K562 (cell line): ENCODE measurements around the gene PDPK1. TPM values are rescaled to one million over a fixed set of nuclear protein-coding genes. Genes with fewer than 3 reads are reported as not detected.
"Not testable (repeated sequence)": the region's sequence is repeated elsewhere in the genome, so short reads cannot be mapped to it uniquely, and the experiment has no call there.

Source experiments
- ATAC-seq: fragments of 200-7000 bp; cut with Tn5 transposase; 3 replicates; pipeline ENCODE4 v1.9.1; 2020; ENCODE audit warnings: moderate library complexity
- BruUV-seq: library from RNA; stranded (reverse); fragments of 400-500 nt; replicated peaks from 2 replicates; lab custom pipeline; 2021; lab: Mats Ljungman, UMichigan
- CTCF ChIA-PET: fragments of 300-600 bp; formaldehyde crosslinking; extraction: SDS; loops from one replicate; lab custom pipeline; 2021; ENCODE audit warnings: low intra/inter-chr PET ratio; lab: Yijun Ruan, JAX
- POLR2A ChIA-PET: fragments of 300-600, 350-650 bp; sonication (Branson Sonifier 250); formaldehyde crosslinking; extraction: SDS; loops from one replicate; lab custom pipeline; 2021; ENCODE audit warnings: antibody characterized with exemption, inconsistent platforms; lab: Yijun Ruan, JAX
- DNase-seq, 4 experiments: peaks; one replicate each; pipeline versions ENCODE4 v3.0.0 to v3.0.0-alpha.2; 2011 to 2018; ENCODE audit warnings: low spot score in 3 of 4, mixed read lengths in 3 of 4; ENCODE audit errors: extremely low read depth in 1 of 4
- FAIRE-seq: peaks from 2 replicates; lab custom pipeline; 2011; peaks lifted over from hg19 to GRCh38; lab: Jason Lieb, UNC
- H2AFZ ChIP-seq: 2 replicates; pipeline ENCODE4 v1.6.0; 2011; ENCODE audit warnings: low read depth, low read length, control low read depth, inconsistent platforms
- H3K27ac ChIP-seq: fragments of 200-600 bp; 3 replicates; pipeline ENCODE4 v1.8.0; 2011; ENCODE audit warnings: low read depth, mild to moderate bottlenecking, control low read depth, inconsistent platforms, low read length, moderate library complexity, mixed read lengths; ENCODE audit errors: extremely low read depth
- H3K27me3 ChIP-seq, 2 experiments: fragments of 300-600 bp in 1 of 2; 2 replicates in 1 of 2; 3 replicates in 1 of 2; pipeline versions ENCODE4 v1.6.0 to v1.8.0; 2011; ENCODE audit warnings: inconsistent platforms in 2 of 2, low read length in 2 of 2, mild to moderate bottlenecking in 1 of 2, mixed read lengths in 1 of 2, moderate library complexity in 1 of 2; ENCODE audit not compliant: control insufficient read depth in 2 of 2, insufficient read depth in 2 of 2
- H3K36me3 ChIP-seq: fragments of 300-600 bp; 3 replicates; pipeline ENCODE4 v1.8.0; 2011; ENCODE audit warnings: mild to moderate bottlenecking, low read length, inconsistent platforms; ENCODE audit not compliant: control insufficient read depth, insufficient read depth
- H3K4me1 ChIP-seq, 2 experiments: fragments of 200-600 bp in 1 of 2; replicated peaks in 1 of 2; 2 replicates in 1 of 2; 3 replicates in 1 of 2; pipeline versions ENCODE4 v1.5.1 to v1.8.0; 2011; ENCODE audit warnings: inconsistent platforms in 2 of 2, low read length in 2 of 2, mild to moderate bottlenecking in 1 of 2, mixed read lengths in 1 of 2, moderate library complexity in 1 of 2; ENCODE audit not compliant: control insufficient read depth in 2 of 2, insufficient read depth in 2 of 2
- H3K4me2 ChIP-seq: 2 replicates; pipeline ENCODE4 v1.6.1; 2011; ENCODE audit warnings: low read length, control low read depth, inconsistent platforms, mixed read lengths; ENCODE audit not compliant: insufficient read depth
- H3K4me3 ChIP-seq: fragments of 200-600 bp; sonication (generic), shearing (Covaris generic); 2 replicates; pipeline ENCODE4 v1.5.1; 2016; ENCODE audit warnings: control low read depth, inconsistent platforms
- H3K79me2 ChIP-seq: fragments of 200-600 bp; 3 replicates; pipeline ENCODE4 v1.8.0; 2011; ENCODE audit warnings: low read length, inconsistent platforms; ENCODE audit not compliant: control insufficient read depth, insufficient read depth
- H3K9ac ChIP-seq, 2 experiments: 2 replicates each; pipeline versions ENCODE4 v1.6.0 to v1.6.1; 2011; ENCODE audit warnings: low read depth in 2 of 2, low read length in 2 of 2, control low read depth in 1 of 2, inconsistent platforms in 1 of 2, mild to moderate bottlenecking in 1 of 2, mixed read lengths in 1 of 2; ENCODE audit not compliant: insufficient read depth in 1 of 2
- H3K9me1 ChIP-seq: one replicate; pipeline ENCODE4 v1.6.0; 2011; ENCODE audit warnings: inconsistent platforms, mild to moderate bottlenecking, low read length, moderate library complexity; ENCODE audit not compliant: control insufficient read depth, insufficient read depth
- H3K9me3 ChIP-seq: replicated peaks from 2 replicates; pipeline ENCODE4 v1.5.1; 2011; ENCODE audit warnings: low read depth, low read length, inconsistent platforms; ENCODE audit not compliant: control insufficient read depth, insufficient read depth
- H4K20me1 ChIP-seq: replicated peaks from 2 replicates; pipeline ENCODE4 v1.6.1; 2011; ENCODE audit warnings: low read length, inconsistent platforms, mixed read lengths; ENCODE audit not compliant: control insufficient read depth, insufficient read depth
- WGBS: fragments of 100-300 bp; shearing (Covaris generic); methylation state at CpG from one replicate; pipeline ENCODE4 v1.1.6; 2016; ENCODE audit warnings: low coverage, mixed read lengths; ENCODE audit not compliant: insufficient coverage; ENCODE audit errors: missing lambda C conversion rate; 5-methylcytosine and 5-hydroxymethylcytosine counted together
- in situ Hi-C: fragments of 300-500 bp; cut with MboI; formaldehyde crosslinking; loops from 4 replicates; pipeline ENCODE4 v1.15.0; 2018; ENCODE audit warnings: inconsistent platforms, mixed read lengths
- intact Hi-C: fragments of 100-400 bp; cut with micrococcal nuclease; formaldehyde crosslinking; loops from 2 replicates; pipeline ENCODE4 v1.14.2; 2022
- polyA plus RNA-seq, 8 experiments: library from polyadenylated mRNA; depleted of rRNA in 4 of 8; stranded (reverse) in 5 of 8; unstranded in 3 of 8; fragments of >200 nt; fragmentation: Nextera tagmentation in 2 of 8; fragmentation: Illumina TruSeq in 1 of 8; extraction: Ambion mirVana in 2 of 8; extraction: Trizol in 1 of 8; gene quantifications; 2 replicates each; pipeline versions ENCODE4 v1.2.1 to v1.2.3, GENCODE V29; 2011 to 2014; ENCODE audit warnings: inconsistent platforms in 1 of 8, missing spikeins in 1 of 8
- total RNA-seq, 7 experiments: library from RNA; depleted of rRNA in 6 of 7; stranded (reverse); fragments of >200 nt in 6 of 7; fragmentation: Illumina TruSeq in 2 of 7; extraction: Trizol in 2 of 7; gene quantifications; 2 replicates each; pipeline versions ENCODE4 v1.2.1 to v1.2.3, GENCODE V29; 2011 to 2021; ENCODE audit warnings: low replicate concordance in 1 of 7

PDPK1 gene
- total and polyA plus RNA-seq, 9 of the 15 experiments (the other 6 are each of a cell fraction or from before 2014, with no cell fraction given): 4.0 to 37.2 (median 18.7) TPM

DNA sequence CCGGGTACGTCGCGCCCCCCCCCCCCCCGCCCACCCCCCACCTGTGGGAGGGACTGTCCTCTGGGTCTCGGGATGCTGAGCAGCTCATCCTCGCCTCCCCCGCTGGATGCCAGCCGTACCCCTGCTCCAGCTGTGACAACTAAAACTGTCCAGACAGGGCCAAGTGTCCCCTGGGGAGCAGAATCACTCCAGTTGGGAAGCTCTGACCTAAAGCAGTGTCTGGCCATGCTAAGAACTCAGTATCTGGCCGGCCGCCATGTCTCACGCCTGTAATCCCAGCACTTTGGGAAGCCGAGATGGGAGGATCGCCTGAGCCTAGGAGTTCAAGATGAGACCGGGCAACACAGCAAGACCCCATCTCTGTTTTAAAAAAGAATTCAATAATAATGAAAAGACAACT lies 83.0 kb downstream of the PDPK1 start:
- H3K36me3 ChIP-seq, ATAC-seq, H3K27me3 ChIP-seq, in situ Hi-C loops, H3K4me3 ChIP-seq, DNase-seq, H2AFZ ChIP-seq, FAIRE-seq, H3K9ac ChIP-seq, H3K27ac ChIP-seq, BruUV-seq, H3K9me1 ChIP-seq, H3K79me2 ChIP-seq, intact Hi-C loops, POLR2A ChIA-PET, H3K4me2 ChIP-seq, H4K20me1 ChIP-seq, CTCF ChIA-PET, H3K4me1 ChIP-seq, H3K9me3 ChIP-seq: not testable (repeated sequence)
- no CpG with 5 or more reads among the region's 15 CpGs for WGBS

DNA sequence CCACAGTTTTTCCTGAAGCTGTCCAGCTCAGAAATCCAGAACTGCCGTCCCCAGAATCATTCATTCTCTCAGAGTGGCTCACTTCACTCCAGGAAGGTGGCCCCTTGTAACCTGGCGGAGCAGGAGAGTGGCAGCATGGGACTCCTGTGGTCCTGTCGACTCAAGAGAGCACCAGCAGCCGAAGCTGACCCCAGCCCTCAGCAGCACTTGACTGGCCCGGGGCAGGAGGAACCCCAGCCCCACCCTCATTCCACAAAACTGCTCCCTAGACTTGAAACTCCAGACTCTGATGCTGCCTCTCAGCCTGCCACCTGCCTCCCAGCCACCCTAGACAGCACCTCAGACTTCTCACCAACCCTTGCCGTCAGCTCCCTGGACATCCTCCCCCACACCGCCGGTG lies 83.6 kb downstream of the PDPK1 start:
- not testable (repeated sequence) for FAIRE-seq

GRCh38 chr16:2627075-2627474 lies 89.3 kb downstream of the PDPK1 start:
- H3K4me2 ChIP-seq, H3K4me1 ChIP-seq, H3K9me1 ChIP-seq, CTCF ChIA-PET, H2AFZ ChIP-seq, H3K9ac ChIP-seq, POLR2A ChIA-PET, in situ Hi-C loops, H3K36me3 ChIP-seq, H3K79me2 ChIP-seq, DNase-seq, H4K20me1 ChIP-seq, ATAC-seq, H3K27me3 ChIP-seq, H3K27ac ChIP-seq, intact Hi-C loops, BruUV-seq, H3K4me3 ChIP-seq, H3K9me3 ChIP-seq: not testable (repeated sequence)
- no CpG with 5 or more reads among the region's 6 CpGs for WGBS
- FAIRE-seq: peak; percentile 32

More for the DNA sequence above, 83.6 kb downstream of the PDPK1 start:
- intact Hi-C loops, H3K9ac ChIP-seq, H3K4me1 ChIP-seq, H3K9me3 ChIP-seq, H3K27me3 ChIP-seq, POLR2A ChIA-PET, H3K4me3 ChIP-seq, H3K9me1 ChIP-seq, in situ Hi-C loops, BruUV-seq, H3K4me2 ChIP-seq, H3K36me3 ChIP-seq, DNase-seq, H3K27ac ChIP-seq, H3K79me2 ChIP-seq, H2AFZ ChIP-seq, CTCF ChIA-PET, H4K20me1 ChIP-seq, ATAC-seq: not testable (repeated sequence)
- WGBS: 95% methylated on average over 3 of the region's 8 CpGs

- no CpG with 5 or more reads among the region's 11 CpGs for WGBS
- H3K79me2 ChIP-seq, H3K4me2 ChIP-seq, H3K9ac ChIP-seq, H2AFZ ChIP-seq, H3K36me3 ChIP-seq, H3K4me1 ChIP-seq, in situ Hi-C loops, H4K20me1 ChIP-seq, H3K27me3 ChIP-seq, ATAC-seq, POLR2A ChIA-PET, CTCF ChIA-PET, FAIRE-seq, H3K9me3 ChIP-seq, H3K4me3 ChIP-seq, H3K9me1 ChIP-seq, H3K27ac ChIP-seq, intact Hi-C loops, DNase-seq, BruUV-seq: not testable (repeated sequence)
These were observed 93.4 kb downstream of the PDPK1 start for GRCh38 chr16:2631203-2631602.
